ENCODE results near the gene ARHGAP1. TPM values are rescaled to one million over a fixed set of nuclear protein-coding genes. Genes with fewer than 3 reads are reported as not detected.

The ARHGAP1 gene
- total and polyA plus RNA-seq, 9 of the 15 experiments (the other 6 are each of a cell fraction or from before 2014, with no cell fraction given) = 3.6 to 30.4 (median 8.2) TPM

DNA sequence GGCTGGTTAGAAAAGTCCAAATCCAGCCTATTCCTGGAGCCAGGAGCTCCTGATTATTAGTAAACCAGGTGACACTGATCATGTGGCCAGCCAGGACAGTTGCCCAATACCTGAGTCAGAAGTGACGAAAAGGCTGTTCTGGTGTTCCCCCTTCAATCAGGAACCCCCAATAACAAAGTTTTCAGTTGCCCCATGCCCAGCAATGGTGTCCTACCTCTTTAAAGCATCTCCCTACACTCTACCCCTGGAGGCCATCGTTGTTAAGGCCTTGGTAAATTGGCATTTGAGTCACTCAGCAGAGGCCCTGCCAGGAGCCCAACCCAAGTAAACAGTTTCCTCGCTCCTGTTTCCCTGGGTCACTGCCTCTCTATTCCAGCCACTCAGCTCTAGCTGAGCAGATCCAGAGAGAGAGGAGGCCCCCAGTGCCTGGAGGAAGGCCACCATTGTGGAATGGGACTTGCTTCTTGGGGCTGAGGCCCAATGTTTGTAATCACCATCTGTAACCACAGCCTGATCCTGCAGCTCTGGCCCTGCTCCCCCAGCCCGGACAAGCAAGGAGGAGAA, 25.0 kb downstream of the ARHGAP1 start:
- in situ Hi-C loops (cut with MboI) = no loop called here

GRCh38 chr11:46674463-46675287, 25.7 kb downstream of the ARHGAP1 start:
- CTCF ChIA-PET (ENCODE audit: low intra/inter-chr PET ratio) = no interaction called here
- Histone ChIP-seq H3K79me2 (ENCODE audit: control insufficient read depth, insufficient read depth, low read length) (no peaks in the 10 kb centered on the region), H2AFZ (ENCODE audit: low read depth, low read length) (no peak overlapping the region), H3K9ac (ENCODE audit: insufficient read depth in 1 of 2, low read depth in 2 of 2, low read length in 2 of 2) (peak overlapping the region in 1 of 2 experiments; percentile 48; a peak in 1 of 4 replicates), H3K9me3 (replicated peaks; ENCODE audit: control insufficient read depth, insufficient read depth, low read depth, low read length) (no peaks in the 10 kb centered on the region), H4K20me1 (replicated peaks; ENCODE audit: control insufficient read depth, insufficient read depth, low read length) (no peaks in the 10 kb centered on the region), H3K27ac (ENCODE audit: extremely low read depth, low read depth, low read length) (no peak overlapping the region), H3K4me1 (replicated peaks in 1 of 2; ENCODE audit: control insufficient read depth in 2 of 2, insufficient read depth in 2 of 2, low read length in 2 of 2) (peaks cover 0 to 4% of the 10 kb centered on the region in 2 experiments; a peak in 1 of 5 replicates), H3K36me3 (ENCODE audit: control insufficient read depth, insufficient read depth, low read length) (peaks cover 49% of the 10 kb centered on the region), H3K4me2 (ENCODE audit: insufficient read depth, low read length) (no peak overlapping the region), H3K27me3 (ENCODE audit: control insufficient read depth in 2 of 2, insufficient read depth in 2 of 2, low read length in 2 of 2) (no peaks in the 10 kb centered on the region), H3K9me1 (ENCODE audit: control insufficient read depth, insufficient read depth, low read length) (peaks cover 5% of the 10 kb centered on the region), H3K4me3 (no peak overlapping the region)
- in situ Hi-C loops (cut with MboI) = no loop called here
- no peak for FAIRE-seq
- no TSS peak for BruUV-seq (replicated peaks)
- peak; percentile 60 for ATAC-seq
- 64% methylated on average over 12 of the region's 12 CpGs for WGBS (ENCODE audit: insufficient coverage, low coverage, missing lambda C conversion rate)
- POLR2A ChIA-PET = interaction anchor here (0.6 to 2.1 kb wide), 14 partner anchors 8 to 940 kb away, joined by 3 to 9 read pairs (median 3); partner anchors contain the start of genes ARHGAP1 and ZNF408
- peak in 3 of 4 experiments; percentile 18 to 51 (median 45) for DNase-seq (ENCODE audit: extremely low read depth in 1 of 4, low spot score in 3 of 4)
- intact Hi-C loops (cut with micrococcal nuclease) = no loop called here
- TF ChIP-seq, protein P1, sequence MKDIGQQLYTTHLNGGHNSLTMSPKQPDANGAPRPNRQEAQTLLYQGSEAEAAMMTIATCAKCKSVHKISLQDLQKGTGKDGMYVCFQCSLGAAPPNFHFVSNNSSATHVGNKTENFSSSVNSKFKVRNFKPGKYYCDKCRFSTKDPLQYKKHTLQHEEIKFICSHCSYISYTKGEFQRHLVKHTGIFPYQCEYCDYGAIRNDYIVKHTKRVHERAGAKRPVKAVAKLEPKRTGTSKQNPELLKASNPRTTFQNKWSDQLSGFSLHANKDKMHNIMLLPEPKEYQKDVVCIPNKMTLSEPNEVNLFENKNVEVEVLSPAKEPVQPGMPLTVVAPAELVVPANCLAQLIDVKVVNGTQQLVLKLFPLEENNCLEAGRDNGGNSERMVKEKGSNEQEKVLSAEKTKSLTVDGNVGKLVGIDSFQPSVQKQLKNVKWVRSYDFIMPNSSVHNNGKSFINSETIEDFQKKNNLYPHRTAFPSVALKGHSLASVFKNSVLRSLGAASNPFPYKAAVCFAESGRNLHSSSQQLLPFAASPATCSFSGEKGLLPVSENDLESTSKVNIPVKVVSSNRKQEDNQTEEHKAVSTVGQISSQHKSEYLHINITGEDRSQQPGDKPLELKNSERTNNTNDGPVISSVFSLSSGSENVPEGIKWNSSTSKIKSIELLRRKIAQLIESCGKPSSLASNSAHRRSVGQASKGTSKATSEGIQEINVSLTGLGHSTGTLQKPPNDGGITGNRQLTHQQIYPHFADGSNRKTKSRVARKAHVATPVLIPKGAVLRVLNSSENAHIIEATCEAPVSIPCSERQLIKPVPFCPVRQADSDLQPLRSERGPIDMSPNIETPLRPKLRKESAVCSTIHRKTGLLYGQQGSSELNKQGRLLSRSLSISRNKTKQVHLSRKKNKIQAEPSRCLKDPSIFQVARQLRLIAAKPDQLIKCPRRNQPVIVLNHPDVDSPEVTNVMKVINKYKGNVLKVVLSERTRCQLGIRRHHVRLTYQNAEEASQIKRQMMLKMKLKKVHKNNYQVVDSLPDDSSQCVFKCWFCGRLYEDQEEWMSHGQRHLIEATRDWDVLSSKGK (CRISPR knock-in tag; IDR thresholded peaks at IDR 0.05) = no peak
- no peak for TF ChIP-seq THRB (CRISPR knock-in tag; conservative IDR thresholded peaks at IDR 0.05)
- TF ChIP-seq POLR2B (IDR thresholded peaks at IDR 0.05; ENCODE audit: low read depth, partially characterized antibody) = peak; percentile 27
- no peak for TF ChIP-seq PHF20 (IDR thresholded peaks at IDR 0.05; ENCODE audit: partially characterized antibody)
- no peak for TF ChIP-seq ZC3H8 (IDR thresholded peaks at IDR 0.05)
- TF ChIP-seq TEAD1 (CRISPR knock-in tag; IDR thresholded peaks at IDR 0.05) = no peak

More for the DNA sequence above, 25.0 kb downstream of the ARHGAP1 start:
- no peaks in the 10 kb centered on the region for H3K27me3 ChIP-seq (ENCODE audit: control insufficient read depth in 2 of 2, insufficient read depth in 2 of 2, low read length in 2 of 2)
- WGBS (ENCODE audit: insufficient coverage, low coverage, missing lambda C conversion rate) = 67% methylated on average over 3 of the region's 4 CpGs
- peaks cover 0 to 4% of the 10 kb centered on the region in 2 experiments; a peak in 1 of 5 replicates for H3K4me1 ChIP-seq (replicated peaks in 1 of 2; ENCODE audit: control insufficient read depth in 2 of 2, insufficient read depth in 2 of 2, low read length in 2 of 2)
- H3K79me2 ChIP-seq (ENCODE audit: control insufficient read depth, insufficient read depth, low read length) = no peaks in the 10 kb centered on the region
- BruUV-seq (replicated peaks) = no TSS peak
- intact Hi-C loops (cut with micrococcal nuclease) = no loop called here
- peaks cover 5% of the 10 kb centered on the region for H3K9me1 ChIP-seq (ENCODE audit: control insufficient read depth, insufficient read depth, low read length)
- DNase-seq (ENCODE audit: extremely low read depth in 1 of 4, low spot score in 3 of 4) (no peak), ATAC-seq (peak; percentile 6; the same call in 2 of the 3 replicates), FAIRE-seq (no peak)
- no peak overlapping the region for H3K27ac ChIP-seq (ENCODE audit: extremely low read depth, low read depth, low read length)
- H3K4me2 ChIP-seq (ENCODE audit: insufficient read depth, low read length) = no peak overlapping the region
- no peak overlapping the region for H3K4me3 ChIP-seq
- H3K9me3 ChIP-seq (replicated peaks; ENCODE audit: control insufficient read depth, insufficient read depth, low read depth, low read length) = no peaks in the 10 kb centered on the region
- peaks cover 52% of the 10 kb centered on the region; the same call in 2 of the 3 replicates for H3K36me3 ChIP-seq (ENCODE audit: control insufficient read depth, insufficient read depth, low read length)
- H2AFZ ChIP-seq (ENCODE audit: low read depth, low read length) = no peak overlapping the region
- H4K20me1 ChIP-seq (replicated peaks; ENCODE audit: control insufficient read depth, insufficient read depth, low read length) = no peaks in the 10 kb centered on the region
- ChIA-PET POLR2A (interaction anchor here (0.7 to 2.1 kb wide), 12 partner anchors 9 to 172 kb away, joined by 3 to 9 read pairs (median 4); partner anchors contain the start of genes ARHGAP1 and ZNF408), CTCF (ENCODE audit: low intra/inter-chr PET ratio) (no interaction called here)
- H3K9ac ChIP-seq (ENCODE audit: insufficient read depth in 1 of 2, low read depth in 2 of 2, low read length in 2 of 2) = peak overlapping the region in 1 of 2 experiments; percentile 43; a peak in 1 of 4 replicates
- no peak for TF ChIP-seq CEBPG (CRISPR knock-in tag; IDR thresholded peaks at IDR 0.05)
- TF ChIP-seq CEBPG (tag; conservative IDR thresholded peaks at IDR 0.05 in 1 of 2, IDR thresholded peaks at IDR 0.05 in 1 of 2) = 0 out of 4 replicates have a peak, but pooled peaks of 1 of the 2 experiments have one; percentile 22
- no peak for TF ChIP-seq WHSC1 (IDR thresholded peaks at IDR 0.05; ENCODE audit: low read length)
- TF ChIP-seq POLR2B (IDR thresholded peaks at IDR 0.05; ENCODE audit: low read depth, partially characterized antibody) = peak; percentile 2
- peak; percentile 58; the same call in 1 of the 2 replicates for TF ChIP-seq CEBPB (tag; IDR thresholded peaks at IDR 0.05)
